Liver (tissue), 9 donors: ENCODE data around the gene PCDHGA9. TPM values are rescaled to one million over a fixed set of nuclear protein-coding genes. Genes with fewer than 3 reads are reported as not detected.
"Not testable (repeated sequence)": the region's sequence is repeated elsewhere in the genome, so short reads cannot be mapped to it uniquely, and the experiment has no call there.

ENCODE experiments used
- DNase-seq: peaks from one replicate; pipeline ENCODE4 v3.0.0-alpha.2; 2017; ENCODE audit warnings: low spot score
- H3K27ac ChIP-seq, 2 donors: one replicate each; pipeline ENCODE4 v1.7.0; 2013; ENCODE audit warnings: inconsistent platforms in 2 of 2, low read length in 2 of 2, control low read depth in 1 of 2, low read depth in 1 of 2, mild to moderate bottlenecking in 1 of 2
- H3K27me3 ChIP-seq, 4 donors: one replicate each; pipeline versions ENCODE4 v1.6.1 to v1.7.0; 2013; ENCODE audit warnings: low read length in 3 of 4, inconsistent platforms in 1 of 4, mild to moderate bottlenecking in 1 of 4, moderate library complexity in 1 of 4; ENCODE audit not compliant: control insufficient read depth in 4 of 4, insufficient read depth in 4 of 4
- H3K36me3 ChIP-seq, 4 donors: one replicate each; pipeline versions ENCODE4 v1.6.1 to v1.7.0; 2013; ENCODE audit warnings: low read length in 3 of 4, mild to moderate bottlenecking in 3 of 4, low read depth in 1 of 4, moderate library complexity in 1 of 4; ENCODE audit not compliant: control insufficient read depth in 4 of 4, insufficient read depth in 3 of 4
- H3K4me1 ChIP-seq, 4 donors: one replicate each; pipeline versions ENCODE4 v1.6.1 to v1.7.0; 2013; ENCODE audit warnings: low read length in 3 of 4, mild to moderate bottlenecking in 3 of 4, moderate library complexity in 1 of 4; ENCODE audit not compliant: control insufficient read depth in 4 of 4, insufficient read depth in 4 of 4
- H3K4me3 ChIP-seq, 3 donors: one replicate each; pipeline versions ENCODE4 v1.6.1 to v1.7.0; 2013; ENCODE audit warnings: low read length in 3 of 3, control low read depth in 1 of 3, low read depth in 1 of 3, mild to moderate bottlenecking in 1 of 3
- H3K9ac ChIP-seq, 2 donors: one replicate each; pipeline ENCODE4 v1.7.0; 2013; ENCODE audit warnings: low read length in 2 of 2, mild to moderate bottlenecking in 2 of 2, moderate library complexity in 2 of 2, control low read depth in 1 of 2, low read depth in 1 of 2
- H3K9me3 ChIP-seq, 4 donors: one replicate each; pipeline versions ENCODE4 v1.6.1 to v1.7.0; 2013; ENCODE audit warnings: low read length in 3 of 4; ENCODE audit not compliant: control insufficient read depth in 4 of 4
- ATF3 ChIP-seq: IDR thresholded peaks from 2 replicates; pipeline ENCODE4 v1.6.1; 2016; ENCODE audit warnings: antibody characterized with exemption
- CTCF ChIP-seq: fragments of 150-350 bp; IDR thresholded peaks from 2 replicates; pipeline ENCODE4 v1.5.1; 2017; ENCODE audit warnings: improper control_type of control experiment, low read depth, low read length; ENCODE audit not compliant: missing input control
- EGR1 ChIP-seq, 2 donors: IDR thresholded peaks; 2 replicates each; pipeline ENCODE4 v1.6.1; 2016 to 2018; ENCODE audit warnings: antibody characterized with exemption in 2 of 2, low read depth in 2 of 2
- FOXA1 ChIP-seq: IDR thresholded peaks from 2 replicates; pipeline ENCODE4 v1.6.1; 2016; ENCODE audit warnings: antibody characterized with exemption
- FOXA2 ChIP-seq: IDR thresholded peaks from 2 replicates; pipeline ENCODE4 v1.6.1; 2016; ENCODE audit warnings: antibody characterized with exemption
- GABPA ChIP-seq, 2 donors: IDR thresholded peaks in 1 of 2; conservative IDR thresholded peaks in 1 of 2; 2 replicates each; pipeline ENCODE4 v1.6.1; 2016; ENCODE audit warnings: antibody characterized with exemption in 2 of 2, mild to moderate bottlenecking in 1 of 2, moderate library complexity in 1 of 2
- HNF4A ChIP-seq, 2 donors: conservative IDR thresholded peaks; 2 replicates each; pipeline ENCODE4 v1.6.1; 2016; ENCODE audit warnings: antibody characterized with exemption in 2 of 2, mild to moderate bottlenecking in 2 of 2
- HNF4G ChIP-seq: IDR thresholded peaks from 2 replicates; pipeline ENCODE4 v1.6.1; 2016; ENCODE audit warnings: antibody characterized with exemption
- JUND ChIP-seq, 2 donors: IDR thresholded peaks; 2 replicates each; pipeline ENCODE4 v1.6.1; 2016; ENCODE audit warnings: antibody characterized with exemption in 2 of 2
- MAX ChIP-seq: IDR thresholded peaks from 2 replicates; pipeline ENCODE4 v1.6.1; 2016; ENCODE audit warnings: antibody characterized with exemption
- NR2F2 ChIP-seq: IDR thresholded peaks from 2 replicates; pipeline ENCODE4 v1.6.1; 2016; ENCODE audit warnings: antibody characterized with exemption
- RAD21 ChIP-seq, 2 donors: IDR thresholded peaks; 2 replicates each; pipeline ENCODE4 v1.6.1; 2016; ENCODE audit warnings: antibody characterized with exemption in 2 of 2, mild to moderate bottlenecking in 2 of 2
- REST ChIP-seq: IDR thresholded peaks from 2 replicates; pipeline ENCODE4 v1.6.1; 2016; ENCODE audit warnings: antibody characterized with exemption, mild to moderate bottlenecking
- RXRA ChIP-seq, 2 donors: IDR thresholded peaks; 2 replicates each; pipeline ENCODE4 v1.6.1; 2017 to 2018; ENCODE audit warnings: antibody characterized with exemption in 2 of 2, mild to moderate bottlenecking in 1 of 2
- SP1 ChIP-seq: IDR thresholded peaks from 2 replicates; pipeline ENCODE4 v1.6.1; 2018; ENCODE audit warnings: antibody characterized with exemption, mild to moderate bottlenecking
- TAF1 ChIP-seq: conservative IDR thresholded peaks from 2 replicates; pipeline ENCODE4 v1.6.1; 2016; ENCODE audit warnings: antibody characterized with exemption, mild to moderate bottlenecking
- YY1 ChIP-seq: IDR thresholded peaks from 2 replicates; pipeline ENCODE4 v1.6.1; 2016; ENCODE audit warnings: antibody characterized with exemption, mild to moderate bottlenecking
- ZBTB33 ChIP-seq: IDR thresholded peaks from 2 replicates; pipeline ENCODE4 v1.6.1; 2016; ENCODE audit warnings: antibody characterized with exemption
- WGBS: extraction: QIAGEN DNeasy Blood & Tissue Kit; methylation state at CpG from one replicate; pipeline ENCODE4 v1.1.7; 2013; 5-methylcytosine and 5-hydroxymethylcytosine counted together
- polyA plus RNA-seq, 2 donors: library from polyadenylated mRNA; stranded (reverse) in 1 of 2; unstranded in 1 of 2; fragments of 200-250 nt in 1 of 2; fragments of >200 nt in 1 of 2; fragmentation: Nextera tagmentation in 1 of 2; extraction: Ambion mirVana in 1 of 2; gene quantifications; one replicate each; pipeline versions ENCODE4 v1.2.1 to v1.2.3, GENCODE V29; 2013 to 2015
- total RNA-seq, 2 donors: library from RNA; depleted of rRNA; stranded (reverse); fragments of >200 nt; gene quantifications; one replicate each; pipeline ENCODE4 v1.2.3, GENCODE V29; 2014
- donor health status: healthy.
- donor health status: healthy.
- donor health status: healthy.
- donor health status: healthy.
- donor health status: healthy.

Gene PCDHGA9
- total and polyA plus RNA-seq, 4 donors = 0.11 to 2.8 (median 0.57) TPM

- DNase-seq = peak; percentile 58
- H3K27me3 ChIP-seq, H3K27ac ChIP-seq, H3K36me3 ChIP-seq, H3K4me1 ChIP-seq, H3K9ac ChIP-seq: not testable (repeated sequence)
- WGBS = 12% methylated on average over 50 of the region's 51 CpGs
- TF ChIP-seq CTCF (peak; percentile 76), RAD21 (IDR thresholded peaks at IDR 0.05) (peak; percentile 74 to 80)
- peak within 1 kb of the TSS; percentile 40 to 73 (median 49) for H3K4me3 ChIP-seq
- peaks cover 17 to 57% (median 30%) of the 10 kb centered on the region in 4 donors for H3K9me3 ChIP-seq
These were observed 5.4 kb downstream of the PCDHGA9 start, which contains the start of gene PCDHGB6 for GRCh38 chr5:141407790-141408505. Gene PCDHGB6 (plus strand): TSS chr5:141408021. CDS start chr5:141408203, 182 bp downstream.

- H3K27ac ChIP-seq = no peak overlapping the region
- H3K4me1 ChIP-seq = peaks cover 0 to 6% (median 2%) of the 10 kb centered on the region in 4 donors
- no peak overlapping the region for H3K9ac ChIP-seq
- H3K27me3 ChIP-seq = peaks cover 0 to 2% (median 0%) of the 10 kb centered on the region in 4 donors
- H3K9me3 ChIP-seq = peaks cover 19 to 59% (median 29%) of the 10 kb centered on the region in 4 donors
- H3K4me3 ChIP-seq = peak overlapping the region in 2 of 3 donors; percentile 37 to 73
- no peak for DNase-seq
- WGBS = 39% methylated on average over 64 of the region's 64 CpGs
- TF ChIP-seq HNF4G (no peak), TAF1 (no peak), SP1 (no peak), FOXA1 (no peak), RXRA (IDR thresholded peaks at IDR 0.05) (no peak), ATF3 (no peak), REST (no peak), RAD21 (IDR thresholded peaks at IDR 0.05) (no peak), CTCF (no peak), ZBTB33 (no peak), MAX (no peak), FOXA2 (no peak), GABPA (IDR thresholded peaks at IDR 0.05 in 1 of 2, conservative IDR thresholded peaks at IDR 0.05 in 1 of 2) (no peak), JUND (IDR thresholded peaks at IDR 0.05) (no peak), NR2F2 (no peak), EGR1 (IDR thresholded peaks at IDR 0.05; ENCODE audit: low read depth in 2 of 2) (no peak), HNF4A (conservative IDR thresholded peaks at IDR 0.05) (no peak), YY1 (no peak)
- no peaks in the 10 kb centered on the region for H3K36me3 ChIP-seq
These were observed 7.2 kb downstream of the PCDHGA9 start for GRCh38 chr5:141409598-141410306.
